GM15510 (cell line): ENCODE measurements around the gene GALNT18.

Source experiments
- POLR2A ChIP-seq: IDR thresholded peaks from 3 replicates; pipeline ENCODE4 v1.6.1; 2011; ENCODE audit warnings: borderline replicate concordance; ENCODE audit not compliant: insufficient read length; ENCODE audit errors: extremely low read depth

The GALNT18 gene

DNA sequence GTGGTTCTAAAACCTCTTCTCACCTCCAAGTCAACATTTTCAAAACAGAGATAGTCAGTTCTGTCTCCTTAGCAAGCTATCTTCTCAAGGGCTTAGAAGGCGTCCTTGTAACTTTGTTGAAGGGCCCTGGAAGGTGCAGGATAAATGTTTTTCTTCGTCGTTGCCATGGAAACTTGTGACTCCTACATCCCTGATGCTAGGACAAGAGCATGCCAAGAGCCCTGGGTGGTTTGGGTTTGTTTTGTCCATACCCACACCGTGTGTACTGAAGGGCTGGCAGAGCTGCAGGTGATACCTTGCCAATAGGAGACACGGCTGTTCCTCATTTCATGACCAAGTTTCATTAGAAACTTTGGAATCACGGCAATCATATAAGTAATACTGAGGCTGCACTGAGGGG lies 81.6 kb downstream of the GALNT18 start:
- no peak for TF ChIP-seq POLR2A

DNA sequence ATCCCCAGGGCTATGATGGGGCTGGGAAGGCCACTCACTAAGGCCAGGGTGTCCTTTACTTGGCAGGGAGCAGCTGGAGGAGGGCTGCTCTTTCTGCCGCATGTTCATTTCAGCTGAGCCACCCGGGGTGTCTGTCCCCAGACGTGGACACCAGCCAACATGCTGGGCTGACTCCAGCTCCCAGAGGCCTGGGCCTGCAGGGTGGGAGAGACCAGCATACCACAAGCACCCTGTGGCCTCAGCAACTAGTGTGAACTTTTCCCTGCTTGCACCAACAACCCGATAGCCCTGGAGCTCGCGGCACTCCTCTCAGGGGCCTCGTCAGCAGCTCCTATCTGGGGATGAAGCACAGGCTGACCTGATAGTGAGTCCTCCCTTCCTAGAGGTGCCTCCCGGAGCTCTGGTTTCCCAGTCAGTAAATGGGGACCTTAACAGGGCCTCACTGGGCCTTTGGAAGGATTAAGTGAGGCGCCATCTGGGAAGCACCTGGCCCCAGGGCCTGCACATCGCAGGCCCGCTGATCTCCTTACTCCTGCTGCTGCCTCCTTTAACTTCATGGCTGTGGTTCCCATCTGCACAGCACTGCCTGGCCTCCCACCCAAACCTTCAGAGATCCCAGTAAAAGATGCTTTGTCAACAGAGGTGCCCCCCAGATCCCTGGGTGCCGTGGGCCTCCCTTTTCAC lies 83.4 kb downstream of the GALNT18 start:
- TF ChIP-seq POLR2A, result no peak

DNA sequence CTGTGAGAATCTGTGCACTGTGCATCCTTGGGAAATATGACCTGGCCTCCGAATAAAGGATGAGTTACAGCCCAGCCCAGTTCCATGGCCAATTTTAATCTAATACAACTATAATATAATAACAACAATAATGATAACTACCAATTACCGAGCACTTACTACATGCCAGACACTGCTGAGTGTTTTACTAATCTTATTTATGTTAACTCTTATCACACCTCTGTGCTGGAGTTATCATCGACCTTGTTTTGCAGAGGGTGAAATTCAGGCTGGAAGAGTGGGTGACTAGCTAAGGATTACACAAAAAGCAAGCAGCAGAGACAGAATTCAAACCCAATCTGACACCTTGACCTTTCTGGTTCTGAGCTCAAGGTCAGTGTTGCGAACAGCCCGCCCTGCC lies 83.9 kb downstream of the GALNT18 start:
- no peak for TF ChIP-seq POLR2A

DNA sequence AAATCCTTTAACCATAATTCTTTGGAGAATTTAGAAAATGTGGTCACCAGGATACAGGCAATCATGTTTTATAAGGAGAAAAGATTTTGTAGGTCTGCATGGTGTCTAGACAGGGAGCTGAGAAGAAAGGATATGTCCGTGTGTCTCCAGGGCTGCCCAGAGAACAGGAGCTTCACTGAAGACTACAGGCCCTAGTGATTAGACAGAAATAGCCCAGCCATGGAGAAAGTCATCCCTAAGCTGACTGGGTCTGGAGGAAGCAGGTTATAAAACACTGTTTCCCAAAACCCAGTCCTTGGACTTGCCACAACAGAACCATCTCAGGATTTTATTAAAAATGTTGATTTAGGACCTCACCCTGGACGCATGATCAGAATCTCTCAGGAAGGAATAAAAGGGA lies 84.4 kb downstream of the GALNT18 start:
- TF ChIP-seq POLR2A, result no peak

DNA sequence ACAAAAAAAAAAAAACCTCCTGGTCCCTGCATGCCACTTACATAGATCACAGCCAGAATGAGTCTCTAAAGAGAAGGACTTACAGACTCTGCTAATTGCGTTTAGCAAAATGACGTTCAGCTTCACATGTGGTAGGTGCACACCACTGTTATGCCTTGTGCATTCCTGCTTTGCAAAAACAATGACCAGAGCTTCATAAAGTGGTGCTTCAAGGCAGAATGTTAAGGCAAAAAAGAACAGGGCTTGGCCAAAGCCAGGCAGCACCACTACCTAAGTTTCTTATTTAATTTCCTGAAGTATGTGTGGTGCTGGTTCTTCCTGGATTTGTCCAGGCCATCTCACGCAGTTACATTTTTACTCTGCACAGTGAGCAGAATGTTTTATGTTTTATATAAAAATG lies 85.2 kb downstream of the GALNT18 start:
- TF ChIP-seq POLR2A, result no peak

DNA sequence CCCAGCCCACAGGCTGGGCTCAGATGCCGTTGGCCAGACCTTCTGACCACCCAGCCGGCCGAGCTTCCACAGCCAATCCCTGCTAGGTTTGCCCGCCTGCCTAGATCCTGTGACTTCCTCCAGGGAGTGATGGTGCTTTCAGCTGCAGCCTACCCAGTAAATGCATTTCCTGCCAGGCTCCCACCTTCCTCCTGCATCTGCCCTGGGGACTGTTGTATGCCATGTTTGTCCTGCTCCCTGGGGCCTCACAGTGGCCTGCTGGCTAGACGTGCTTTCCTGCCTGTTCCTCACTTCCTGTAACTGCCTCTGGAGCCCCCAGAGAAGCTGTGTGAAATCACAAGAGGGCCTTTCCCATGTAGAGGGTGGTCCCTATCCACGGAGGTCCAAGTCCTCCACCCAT lies 86.2 kb downstream of the GALNT18 start:
- TF ChIP-seq POLR2A, result no peak

DNA sequence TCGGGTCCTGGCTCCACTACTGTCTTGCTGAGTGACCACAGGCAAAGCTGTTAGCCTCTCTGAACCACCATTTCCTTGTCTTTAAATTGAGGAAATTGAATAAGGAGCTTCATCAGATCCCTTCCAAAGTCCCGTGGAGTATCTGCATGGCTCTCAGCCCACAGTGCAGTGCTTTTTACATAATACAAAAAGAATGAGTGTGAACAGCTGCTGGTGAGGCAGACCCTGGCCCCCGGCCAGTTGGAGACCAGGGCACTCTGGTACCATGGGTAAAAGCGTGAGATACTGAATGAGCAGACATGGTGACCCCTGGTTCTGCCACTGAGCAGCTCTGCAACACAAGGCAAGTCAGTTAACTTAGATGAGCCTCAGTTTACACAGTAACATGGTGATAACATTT lies 86.8 kb downstream of the GALNT18 start:
- no peak for TF ChIP-seq POLR2A

DNA sequence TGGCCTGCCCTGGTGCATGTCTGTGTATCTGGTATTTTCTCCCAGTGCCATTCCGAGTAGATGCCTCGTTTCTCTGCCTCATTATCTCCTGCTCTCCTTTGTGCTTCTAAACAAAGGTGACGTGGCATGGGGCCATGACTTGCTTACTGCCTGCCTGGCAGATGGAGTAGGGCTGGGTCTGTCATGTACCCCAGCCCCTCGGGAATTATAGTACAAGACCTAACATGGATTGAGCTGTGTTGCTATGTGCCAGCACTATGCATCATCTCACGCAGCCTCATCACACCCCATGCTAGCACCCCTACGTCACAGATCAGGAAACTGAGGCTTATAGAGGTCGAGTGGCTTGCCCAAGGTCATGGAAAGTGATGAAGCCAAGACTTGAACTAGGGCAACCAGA lies 88.1 kb downstream of the GALNT18 start:
- TF ChIP-seq POLR2A, result no peak

DNA sequence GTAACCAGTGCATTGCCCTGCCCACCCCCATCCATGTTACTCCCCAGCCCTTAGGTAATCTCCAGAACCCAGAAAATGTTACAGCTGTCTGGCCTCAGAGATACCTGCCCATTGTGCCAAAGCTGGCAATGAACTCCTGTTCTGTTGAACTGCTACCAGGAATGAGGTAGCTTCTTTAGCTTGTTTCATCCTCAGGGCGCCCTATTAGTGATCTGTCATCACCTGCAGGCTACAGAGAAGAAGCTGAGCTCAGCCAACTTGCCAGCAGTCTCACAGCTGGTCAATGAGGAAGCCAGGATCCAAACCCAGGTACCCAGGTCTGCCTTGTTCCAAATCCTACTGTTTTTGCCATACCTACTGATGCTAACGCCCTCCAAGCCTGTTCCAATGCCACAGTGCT lies 88.7 kb downstream of the GALNT18 start:
- TF ChIP-seq POLR2A, result no peak

DNA sequence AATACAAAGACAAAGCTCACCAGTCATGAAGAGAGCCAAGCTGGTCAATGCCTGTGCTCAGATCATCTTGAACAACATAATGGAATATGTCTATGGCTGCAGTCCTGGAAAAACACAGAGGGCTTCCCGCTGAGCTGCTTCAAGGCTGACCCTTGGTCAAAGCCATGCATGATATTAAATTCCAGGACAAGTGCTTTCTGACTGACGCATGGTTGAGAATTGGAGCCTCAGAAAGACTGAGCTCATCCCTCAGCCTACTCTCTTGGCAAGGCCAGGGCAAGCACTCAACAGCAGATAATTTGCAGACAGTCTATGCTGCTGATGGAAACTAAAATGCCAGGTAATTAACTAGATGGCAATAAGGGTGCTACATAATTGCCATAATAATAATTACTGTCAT lies 89.2 kb downstream of the GALNT18 start:
- TF ChIP-seq POLR2A, result no peak

DNA sequence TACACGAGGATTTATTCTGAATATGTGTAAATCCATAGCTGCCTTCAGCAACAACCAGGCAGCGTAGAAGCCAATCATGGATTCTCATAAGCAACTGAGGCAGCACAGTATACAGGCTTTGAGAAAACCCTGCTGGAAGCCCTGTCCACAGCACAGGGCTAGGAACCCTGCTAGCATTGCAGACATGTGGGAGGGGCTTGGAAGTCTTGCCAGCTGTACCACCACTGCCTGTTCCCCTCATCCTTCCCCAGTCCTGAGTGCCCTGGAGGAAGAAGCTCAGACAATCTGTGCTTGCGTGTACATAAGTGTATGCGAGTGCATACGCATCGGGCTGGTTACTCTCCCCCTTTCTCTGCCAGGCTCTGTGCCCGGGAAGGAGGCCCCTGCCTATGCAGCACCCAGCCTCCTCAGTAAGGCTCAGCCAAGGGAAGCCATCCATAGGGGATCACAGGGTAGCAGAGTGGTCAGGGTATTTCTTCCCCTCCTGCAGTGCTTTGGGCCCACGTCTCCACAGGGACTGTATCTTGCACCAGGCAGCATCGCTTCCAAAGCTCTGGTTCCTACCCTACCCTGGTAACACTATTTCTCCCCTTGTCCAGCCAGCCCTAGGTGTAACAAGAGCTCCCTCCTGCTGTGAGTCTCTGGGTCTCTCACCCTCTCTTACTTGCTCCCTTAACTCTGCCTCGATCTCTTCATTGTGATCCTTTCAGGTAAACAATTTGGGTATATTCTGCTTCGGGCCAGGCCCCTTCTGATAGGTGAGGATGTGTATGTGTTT lies 90.5 kb downstream of the GALNT18 start:
- no peak for TF ChIP-seq POLR2A

DNA sequence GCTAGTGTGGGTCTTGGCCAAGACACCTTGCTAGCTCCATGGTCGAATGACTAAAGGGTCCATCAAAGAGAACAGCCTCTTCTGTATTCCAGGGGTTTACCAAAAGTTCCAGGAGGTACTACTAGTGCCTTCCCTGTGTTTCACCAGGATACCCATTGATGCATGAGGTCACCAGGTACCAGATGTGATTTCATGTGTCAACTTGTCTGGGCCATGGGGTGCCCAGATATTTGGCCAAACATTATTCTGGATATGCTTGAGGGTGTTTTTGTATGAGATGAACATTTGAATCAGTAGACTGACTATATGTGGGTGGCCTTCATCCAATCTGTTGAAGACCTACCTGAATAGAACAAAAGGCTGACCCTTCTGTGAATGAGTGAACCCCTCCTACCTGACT lies 92.8 kb downstream of the GALNT18 start:
- no peak for TF ChIP-seq POLR2A

DNA sequence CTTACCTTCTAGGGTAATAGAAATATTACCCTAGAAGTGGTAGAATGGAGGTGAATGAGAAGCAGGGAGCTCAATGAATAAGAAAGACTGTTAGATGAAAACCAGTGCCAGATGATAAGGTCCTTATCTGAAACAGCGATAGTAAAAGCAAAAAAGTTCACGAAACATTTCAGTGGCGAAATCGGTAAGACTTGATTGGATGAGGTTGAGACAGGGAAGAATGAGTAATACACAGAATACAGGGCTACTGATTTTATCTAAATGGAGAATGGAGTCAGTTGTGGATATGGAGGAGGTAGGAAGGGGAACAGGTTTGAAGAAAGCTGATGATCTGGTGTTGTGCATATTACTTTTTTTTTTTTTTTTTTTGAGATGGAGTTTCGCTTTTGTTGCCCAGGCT lies 96.5 kb downstream of the GALNT18 start:
- TF ChIP-seq POLR2A, result no peak

DNA sequence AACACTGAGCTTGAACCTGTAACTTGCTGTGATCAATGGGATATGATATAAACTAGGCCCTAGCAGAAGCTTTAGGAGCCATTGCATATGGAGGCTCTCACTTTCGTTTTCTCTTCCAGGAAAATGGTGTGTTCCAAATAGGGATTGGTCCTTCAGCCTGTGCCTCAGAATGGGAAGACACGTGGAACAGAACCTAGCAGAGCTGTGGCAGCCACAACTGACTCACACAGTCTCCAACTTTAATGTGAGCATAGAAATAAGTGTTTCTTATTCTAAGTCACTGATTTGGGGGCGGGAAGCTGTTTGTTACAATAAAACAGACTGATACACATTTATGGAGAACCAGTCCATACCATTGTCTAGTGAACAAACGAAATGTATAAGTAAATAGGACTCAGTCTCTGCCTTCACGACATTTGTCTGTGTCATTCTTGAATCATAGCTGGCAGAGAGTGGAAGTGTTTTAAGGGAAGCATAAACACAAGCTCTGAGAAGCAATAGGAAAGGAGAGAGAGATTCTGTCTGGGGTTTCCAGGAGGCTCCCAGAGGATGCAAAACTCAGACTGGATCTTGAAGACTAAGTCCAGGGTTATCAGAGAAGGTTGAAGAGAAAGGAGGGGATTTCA lies 97.3 kb downstream of the GALNT18 start:
- no peak for TF ChIP-seq POLR2A

DNA sequence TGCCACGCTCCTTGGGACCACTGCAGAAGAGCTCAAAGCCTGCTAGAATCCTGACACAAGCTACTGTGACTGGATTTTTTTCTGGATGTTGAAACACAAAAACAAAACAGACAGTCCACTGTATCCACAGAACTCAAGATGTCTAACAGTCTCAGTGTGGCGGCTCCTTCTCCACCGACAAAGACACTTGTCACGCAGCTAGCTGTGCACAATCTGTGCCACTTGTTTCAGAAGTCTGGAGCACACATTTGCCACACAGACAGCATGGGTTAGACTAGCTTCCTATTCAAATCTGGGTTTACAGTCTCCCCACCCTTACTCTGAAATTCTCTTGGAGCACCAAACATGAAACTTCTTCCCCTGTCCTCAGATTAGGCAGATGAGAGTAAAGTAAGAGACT lies 99.2 kb downstream of the GALNT18 start:
- TF ChIP-seq POLR2A, result no peak
